ENCODE measurements around the gene BANF2.

The BANF2 gene

GRCh38 chr20:17664025-17664633, 35.6 kb upstream of the BANF2 start:
- no peak for DNase-seq (ENCODE audit: low spot score)

- no peak for DNase-seq (ENCODE audit: low spot score)
These were observed 34.0 kb upstream of the BANF2 start for GRCh38 chr20:17665756-17666155.

GRCh38 chr20:17666481-17666880, 33.3 kb upstream of the BANF2 start:
- DNase-seq (ENCODE audit: low spot score) = peak; percentile 38

GRCh38 chr20:17667445-17667844, 32.3 kb upstream of the BANF2 start:
- no peak for DNase-seq (ENCODE audit: low spot score)

- DNase-seq (ENCODE audit: low spot score) = no peak
These were observed 31.3 kb upstream of the BANF2 start for GRCh38 chr20:17668432-17668831.

- DNase-seq (ENCODE audit: low spot score) = no peak
These were observed 30.3 kb upstream of the BANF2 start for GRCh38 chr20:17669306-17669931.

- DNase-seq (ENCODE audit: low spot score) = no peak
These were observed 28.8 kb upstream of the BANF2 start for GRCh38 chr20:17671011-17671410.

GRCh38 chr20:17671565-17671964, 28.2 kb upstream of the BANF2 start:
- DNase-seq (ENCODE audit: low spot score) = no peak

GRCh38 chr20:17673084-17673483, 26.7 kb upstream of the BANF2 start:
- no peak for DNase-seq (ENCODE audit: low spot score)

- DNase-seq (ENCODE audit: low spot score) = no peak
These were observed 24.8 kb upstream of the BANF2 start for GRCh38 chr20:17674722-17675518.

GRCh38 chr20:17675519-17676377, 24.0 kb upstream of the BANF2 start:
- no peak for DNase-seq (ENCODE audit: low spot score)

GRCh38 chr20:17676378-17676759, 23.4 kb upstream of the BANF2 start:
- DNase-seq (ENCODE audit: low spot score) = no peak

- DNase-seq (ENCODE audit: low spot score) = peak; percentile 37
These were observed 22.8 kb upstream of the BANF2 start for GRCh38 chr20:17676942-17677341.

- DNase-seq (ENCODE audit: low spot score) = no peak
These were observed 21.5 kb upstream of the BANF2 start for GRCh38 chr20:17678295-17678694.

- DNase-seq (ENCODE audit: low spot score) = no peak
These were observed 20.9 kb upstream of the BANF2 start for GRCh38 chr20:17678886-17679285.

GRCh38 chr20:17679941-17680835, 19.6 kb upstream of the BANF2 start:
- DNase-seq (ENCODE audit: low spot score) = peak; percentile 70

GRCh38 chr20:17680836-17681725, 18.7 kb upstream of the BANF2 start:
- peak; percentile 93 for DNase-seq (ENCODE audit: low spot score)

- DNase-seq (ENCODE audit: low spot score) = no peak
These were observed 18.1 kb upstream of the BANF2 start for GRCh38 chr20:17681726-17682102.

GRCh38 chr20:17682103-17682888, 17.5 kb upstream of the BANF2 start, which contains the start of gene RRBP1:
Gene RRBP1 (minus strand): TSS chr20:17682242. CDS start chr20:17660507, 21,735 bp downstream.
- peak; percentile 100 for DNase-seq (ENCODE audit: low spot score)

- no peak for DNase-seq (ENCODE audit: low spot score)
These were observed 16.9 kb upstream of the BANF2 start for GRCh38 chr20:17682889-17683198.
